NT2/D1 (cell line): ENCODE measurements around the gene LIFR.

Source experiments
- YY1 ChIP-seq: IDR thresholded peaks from 2 replicates; pipeline ENCODE4 v1.6.1; 2011; ENCODE audit not compliant: insufficient read length, insufficient read depth
- ZNF274 ChIP-seq: IDR thresholded peaks from 2 replicates; pipeline ENCODE4 v1.6.1; 2011; ENCODE audit warnings: mild to moderate bottlenecking, low read depth, low read length

GRCh38 chr5:38515092-38515491 lies 41.4 kb downstream of the LIFR start:
- TF ChIP-seq ZNF274 (no peak), YY1 (no peak)
